MCF 10A (cell line): ENCODE measurements around the gene PPP4R2. TPM values are rescaled to one million over a fixed set of nuclear protein-coding genes. Genes with fewer than 3 reads are reported as not detected.
A peak's percentile ranks its signal among the peaks of the same experiment; 100 is the strongest.

ENCODE experiments used
- BruUV-seq: library from RNA; stranded (reverse); fragments of 400-500 nt; replicated peaks from 2 replicates; lab custom pipeline; 2021; lab: Mats Ljungman, UMichigan
- CTCF ChIA-PET: fragments of 300-600 bp; sonication (Branson Sonifier 250); formaldehyde crosslinking; extraction: SDS; loops from one replicate; lab custom pipeline; 2021; ENCODE audit warnings: antibody characterized with exemption, inconsistent platforms; lab: Yijun Ruan, JAX
- POLR2A ChIA-PET: fragments of 300-600, 350-650 bp; sonication (Branson Sonifier 250); formaldehyde crosslinking; extraction: SDS; loops from one replicate; lab custom pipeline; 2020; ENCODE audit warnings: antibody characterized with exemption, inconsistent platforms; lab: Yijun Ruan, JAX
- DNase-seq: peaks from one replicate; pipeline ENCODE4 v3.0.0-alpha.2; 2018; ENCODE audit not compliant: unreplicated experiment
- H3K27ac Mint-ChIP-seq: one replicate; pipeline ENCODE4 v1.8.0; 2022; ENCODE audit warnings: mild to moderate bottlenecking, low read depth, mixed read lengths; ENCODE audit not compliant: unreplicated experiment
- H3K27me3 Mint-ChIP-seq: one replicate; pipeline ENCODE4 v1.8.0; 2022; ENCODE audit warnings: mixed read lengths; ENCODE audit not compliant: insufficient read depth, unreplicated experiment
- H3K36me3 Mint-ChIP-seq: one replicate; pipeline ENCODE4 v1.8.0; 2022; ENCODE audit warnings: mild to moderate bottlenecking, moderate library complexity, mixed read lengths; ENCODE audit not compliant: insufficient read depth, unreplicated experiment
- H3K4me1 Mint-ChIP-seq: one replicate; pipeline ENCODE4 v1.8.0; 2022; ENCODE audit warnings: mixed read lengths; ENCODE audit not compliant: insufficient read depth, unreplicated experiment
- H3K4me3 Mint-ChIP-seq: one replicate; pipeline ENCODE4 v1.8.0; 2022; ENCODE audit warnings: mild to moderate bottlenecking, moderate library complexity, mixed read lengths; ENCODE audit not compliant: unreplicated experiment
- H3K9me3 Mint-ChIP-seq: one replicate; pipeline ENCODE4 v1.8.0; 2022; ENCODE audit warnings: mixed read lengths; ENCODE audit not compliant: unreplicated experiment
- intact Hi-C: fragments of 100-400 bp; cut with micrococcal nuclease; formaldehyde crosslinking; loops from 2 replicates; pipeline ENCODE4 v1.14.1; 2022
- total RNA-seq: library from RNA; stranded (reverse); gene quantifications from 2 replicates; pipeline ENCODE4 v1.2.3, GENCODE V29; 2022
- TF ChIP-seq, protein P1 (sequence below): fragments of 200-600 bp; IDR thresholded peaks from one replicate; pipeline ENCODE4 v1.8.0; 2022; ENCODE audit warnings: antibody characterized with exemption, mild to moderate bottlenecking; ENCODE audit not compliant: unreplicated experiment

The PPP4R2 gene
- total RNA-seq, 1 experiment from 2014 or later = 105 TPM

DNA sequence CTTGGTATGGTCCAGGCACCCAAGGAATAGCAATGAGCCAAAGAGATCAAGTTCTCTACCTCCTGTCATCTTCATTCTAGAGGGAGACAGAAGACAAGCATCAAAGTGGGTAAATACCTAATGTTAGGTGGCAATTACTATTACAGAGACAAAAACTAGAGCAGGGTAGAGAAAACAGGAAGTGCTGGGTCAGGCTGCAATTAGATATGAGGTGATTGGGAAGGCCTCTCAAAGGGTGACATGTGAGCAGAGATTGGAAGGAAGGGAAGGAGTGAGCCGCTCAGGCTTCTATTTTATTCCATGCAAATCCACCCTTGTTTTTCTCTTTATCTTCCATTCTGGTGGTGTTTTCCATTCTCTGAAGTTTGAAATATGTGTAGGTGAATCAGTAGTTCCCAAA is 102.3 kb downstream of the PPP4R2 start:
- DNase-seq = no peak
- TF ChIP-seq, protein P1, sequence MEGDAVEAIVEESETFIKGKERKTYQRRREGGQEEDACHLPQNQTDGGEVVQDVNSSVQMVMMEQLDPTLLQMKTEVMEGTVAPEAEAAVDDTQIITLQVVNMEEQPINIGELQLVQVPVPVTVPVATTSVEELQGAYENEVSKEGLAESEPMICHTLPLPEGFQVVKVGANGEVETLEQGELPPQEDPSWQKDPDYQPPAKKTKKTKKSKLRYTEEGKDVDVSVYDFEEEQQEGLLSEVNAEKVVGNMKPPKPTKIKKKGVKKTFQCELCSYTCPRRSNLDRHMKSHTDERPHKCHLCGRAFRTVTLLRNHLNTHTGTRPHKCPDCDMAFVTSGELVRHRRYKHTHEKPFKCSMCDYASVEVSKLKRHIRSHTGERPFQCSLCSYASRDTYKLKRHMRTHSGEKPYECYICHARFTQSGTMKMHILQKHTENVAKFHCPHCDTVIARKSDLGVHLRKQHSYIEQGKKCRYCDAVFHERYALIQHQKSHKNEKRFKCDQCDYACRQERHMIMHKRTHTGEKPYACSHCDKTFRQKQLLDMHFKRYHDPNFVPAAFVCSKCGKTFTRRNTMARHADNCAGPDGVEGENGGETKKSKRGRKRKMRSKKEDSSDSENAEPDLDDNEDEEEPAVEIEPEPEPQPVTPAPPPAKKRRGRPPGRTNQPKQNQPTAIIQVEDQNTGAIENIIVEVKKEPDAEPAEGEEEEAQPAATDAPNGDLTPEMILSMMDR = no peak
- Mint-ChIP-seq H3K27me3 (no peaks in the 10 kb centered on the region), H3K36me3 (no peaks in the 10 kb centered on the region), H3K4me1 (peaks cover 6% of the 10 kb centered on the region), H3K27ac (no peak overlapping the region), H3K4me3 (no peak overlapping the region), H3K9me3 (no peaks in the 10 kb centered on the region)
- intact Hi-C loops = no loop called here
- BruUV-seq = no TSS peak
- ChIA-PET CTCF (interaction anchor here (0.7 to 9.4 kb wide), 3 partner anchors 13 to 405 kb away, joined by 3 to 151 read pairs (median 135); no protein-coding TSS in a partner anchor), POLR2A (interaction anchor here (0.7 kb wide), 1 partner anchor 330 kb away, joined by 3 read pairs; no protein-coding TSS in a partner anchor)

DNA sequence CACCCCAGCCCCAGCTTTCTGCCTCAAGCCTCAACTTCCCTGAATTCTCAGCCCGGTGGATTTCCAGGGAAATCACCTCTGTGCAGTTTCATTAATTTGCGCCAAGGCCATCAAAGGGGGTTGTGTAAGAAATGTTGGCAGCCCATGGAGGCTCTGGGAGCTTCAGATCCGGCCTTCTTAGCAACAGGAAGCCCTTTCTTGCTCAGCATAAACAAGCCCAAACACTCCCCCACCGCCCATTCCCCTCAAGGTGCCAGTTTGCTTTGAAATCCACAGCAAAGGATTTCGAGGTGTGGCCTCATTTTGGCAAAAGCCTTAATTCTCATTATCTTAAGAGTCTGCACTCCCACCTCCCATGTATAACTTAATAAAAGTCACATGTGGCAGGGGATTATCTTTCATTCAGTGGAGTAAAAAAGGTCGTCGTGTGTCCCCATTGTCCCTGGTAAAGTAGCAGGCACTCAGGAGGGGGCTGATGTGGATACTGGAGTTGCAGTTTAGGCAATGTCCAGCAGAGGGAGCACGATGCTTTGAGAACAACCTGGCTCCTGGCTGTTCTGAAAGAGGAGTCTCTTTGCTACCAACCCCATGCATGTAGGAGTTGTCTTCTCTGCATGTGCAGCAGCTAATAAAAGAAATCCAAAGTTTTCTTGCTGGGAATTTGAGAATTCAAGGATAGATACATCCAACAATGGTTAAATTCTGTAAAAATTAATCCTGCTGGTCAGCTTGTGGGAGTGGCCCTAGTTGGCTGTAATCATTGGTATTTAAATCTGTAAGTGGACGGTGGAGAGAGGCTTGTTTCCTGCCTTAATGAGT is 104.3 kb downstream of the PPP4R2 start:
- CTCF ChIA-PET = interaction anchor here (0.5 to 9.4 kb wide), 41 partner anchors 8 to 1396 kb away, joined by 3 to 151 read pairs (median 4); no protein-coding TSS in a partner anchor
- DNase-seq = peak; percentile 85
- no peaks in the 10 kb centered on the region for H3K9me3 Mint-ChIP-seq
- TF ChIP-seq, protein P1 = peak; percentile 88
- no peaks in the 10 kb centered on the region for H3K27me3 Mint-ChIP-seq
- POLR2A ChIA-PET = interaction anchor here (1.3 kb wide), 1 partner anchor 330 kb away, joined by 3 read pairs; no protein-coding TSS in a partner anchor
- no peak overlapping the region for H3K4me3 Mint-ChIP-seq
- intact Hi-C loops = loop anchor here (1.0 kb wide), 2 partner anchors 331 to 401 kb away; no protein-coding TSS in a partner anchor
- no peaks in the 10 kb centered on the region for H3K36me3 Mint-ChIP-seq
- BruUV-seq = no TSS peak
- no peaks in the 10 kb centered on the region for H3K4me1 Mint-ChIP-seq
- no peak overlapping the region for H3K27ac Mint-ChIP-seq

DNA sequence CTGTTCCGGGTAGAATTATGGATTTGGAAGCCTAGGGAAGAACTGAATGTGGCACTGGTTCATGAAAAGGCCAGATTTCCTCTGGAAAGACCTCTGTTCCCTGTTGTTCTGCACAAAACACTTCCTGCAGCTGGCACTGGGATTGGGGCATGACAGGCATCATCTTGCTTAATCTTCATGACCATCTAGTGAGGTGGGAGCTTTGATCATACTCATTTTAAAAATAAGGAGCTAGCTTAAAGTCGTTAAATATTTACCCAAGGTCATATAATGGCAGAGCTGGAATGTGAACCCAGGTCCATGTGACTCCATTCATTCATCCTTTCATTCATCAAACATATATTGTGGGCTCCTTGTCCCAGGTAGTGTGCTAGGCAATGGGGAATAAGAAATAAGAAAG is 105.3 kb downstream of the PPP4R2 start:
- no peaks in the 10 kb centered on the region for H3K36me3 Mint-ChIP-seq
- DNase-seq = no peak
- CTCF ChIA-PET = interaction anchor here (0.6 to 9.4 kb wide), 22 partner anchors 10 to 1389 kb away, joined by 3 to 151 read pairs (median 4); no protein-coding TSS in a partner anchor
- no peaks in the 10 kb centered on the region for H3K9me3 Mint-ChIP-seq
- BruUV-seq = no TSS peak
- no peaks in the 10 kb centered on the region for H3K27me3 Mint-ChIP-seq
- no peak overlapping the region for H3K4me3 Mint-ChIP-seq
- H3K4me1 Mint-ChIP-seq = no peaks in the 10 kb centered on the region
- TF ChIP-seq, protein P1 = no peak
- POLR2A ChIA-PET = interaction anchor here (1.3 kb wide), 1 partner anchor 329 kb away, joined by 3 read pairs; no protein-coding TSS in a partner anchor
- intact Hi-C loops = loop anchor here (1.0 kb wide), 2 partner anchors 330 to 400 kb away; no protein-coding TSS in a partner anchor
- no peak overlapping the region for H3K27ac Mint-ChIP-seq

DNA sequence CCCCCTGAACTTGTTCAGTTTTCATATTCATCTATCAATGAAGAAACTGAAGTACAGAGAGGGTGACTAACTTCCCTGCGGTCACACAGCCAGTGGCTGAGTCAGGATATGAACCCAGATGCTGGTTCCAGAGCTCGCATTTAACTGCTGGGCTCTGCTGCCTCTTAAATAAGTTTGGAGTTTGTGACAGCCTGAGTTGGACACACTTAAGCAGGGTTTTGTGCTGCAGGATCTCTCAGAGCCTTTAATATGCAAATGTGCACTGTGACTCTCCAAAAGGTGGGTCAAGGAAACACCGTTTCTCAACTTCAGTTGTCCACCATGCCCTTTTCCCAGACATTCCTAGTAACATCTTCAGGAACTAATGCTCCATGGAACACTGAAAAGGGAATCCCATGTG is 110.6 kb downstream of the PPP4R2 start:
- no peaks in the 10 kb centered on the region for H3K36me3 Mint-ChIP-seq
- H3K27ac Mint-ChIP-seq = no peak overlapping the region
- no peak for DNase-seq
- ChIA-PET CTCF (interaction anchor here (0.6 to 1.8 kb wide), 3 partner anchors 17 to 395 kb away, joined by 3 to 7 read pairs (median 4); no protein-coding TSS in a partner anchor), POLR2A (no interaction called here)
- H3K9me3 Mint-ChIP-seq = no peaks in the 10 kb centered on the region
- no TSS peak for BruUV-seq
- H3K4me3 Mint-ChIP-seq = no peak overlapping the region
- no peaks in the 10 kb centered on the region for H3K4me1 Mint-ChIP-seq
- intact Hi-C loops = no loop called here
- TF ChIP-seq, protein P1 = no peak
- H3K27me3 Mint-ChIP-seq = peaks cover 18% of the 10 kb centered on the region
